Peyer's patch (tissue), 4 donors: ENCODE results near the gene HCCS. TPM values are rescaled to one million over a fixed set of nuclear protein-coding genes. Genes with fewer than 3 reads are reported as not detected.

Source experiments
- DNase-seq, 3 donors: peaks; one replicate each; pipeline ENCODE4 v3.0.0-alpha.2; 2017 to 2019
- H3K27ac ChIP-seq, 4 donors: fragments of 200-600 bp; sonication (generic); one replicate each; pipeline ENCODE4 v1.5.1; 2016 to 2019
- H3K27me3 ChIP-seq, 2 donors: fragments of 200-600 bp; sonication (generic); one replicate each; pipeline ENCODE4 v1.5.1; 2019
- H3K36me3 ChIP-seq, 3 donors: fragments of 200-600 bp; sonication (generic); one replicate each; pipeline ENCODE4 v1.5.1; 2016 to 2019
- H3K4me1 ChIP-seq, 4 donors: fragments of 200-600 bp; sonication (generic); one replicate each; pipeline ENCODE4 v1.5.1; 2016 to 2019
- H3K4me3 ChIP-seq, 4 donors: fragments of 200-600 bp; sonication (generic); 1 replicate in 3 of 4; 2 replicates in 1 of 4; pipeline ENCODE4 v1.5.1; 2016 to 2019; ENCODE audit warnings: mild to moderate bottlenecking in 1 of 4
- H3K9me3 ChIP-seq, 4 donors: fragments of 200-600 bp; sonication (generic); one replicate each; pipeline ENCODE4 v1.5.1; 2016 to 2019; ENCODE audit warnings: mild to moderate bottlenecking in 1 of 4
- CTCF ChIP-seq, 6 experiments: fragments of 450-650 bp in 4 of 6; fragments of 200-600 bp in 2 of 6; sonication (generic) in 1 of 6; IDR thresholded peaks; one replicate each; pipeline ENCODE4 v1.5.1; 2017 to 2019; ENCODE audit warnings: antibody characterized with exemption in 6 of 6, mild to moderate bottlenecking in 3 of 6, moderate library complexity in 1 of 6
- POLR2A ChIP-seq, 2 donors: fragments of 450-650 bp; IDR thresholded peaks; one replicate each; pipeline ENCODE4 v1.5.1; 2017; ENCODE audit warnings: antibody characterized with exemption in 2 of 2, mild to moderate bottlenecking in 2 of 2, moderate library complexity in 2 of 2
- total RNA-seq, 4 donors: library from RNA; depleted of rRNA; stranded (reverse); fragments of >200 nt; gene quantifications; one replicate each; pipeline ENCODE4 v1.1.0, GENCODE V29; 2016

Gene HCCS
- total RNA-seq, 4 donors from 2014 or later, result 5.8 to 17.0 (median 10.4) TPM

GRCh38 chrX:11148401-11148800, 37.3 kb downstream of the HCCS start:
- H3K4me1 ChIP-seq, result no peaks in the 10 kb centered on the region
- TF ChIP-seq POLR2A (IDR thresholded peaks at IDR 0.05) (no peak), CTCF (IDR thresholded peaks at IDR 0.05) (no peak)
- DNase-seq, result no peak
- H3K4me3 ChIP-seq, result no peak overlapping the region
- no peaks in the 10 kb centered on the region for H3K36me3 ChIP-seq
- H3K27me3 ChIP-seq, result no peaks in the 10 kb centered on the region
- H3K27ac ChIP-seq, result no peak overlapping the region
- H3K9me3 ChIP-seq, result no peaks in the 10 kb centered on the region

GRCh38 chrX:11151799-11152559, 40.8 kb downstream of the HCCS start:
- H3K36me3 ChIP-seq, result no peaks in the 10 kb centered on the region
- no peaks in the 10 kb centered on the region for H3K4me1 ChIP-seq
- no peaks in the 10 kb centered on the region for H3K9me3 ChIP-seq
- H3K27ac ChIP-seq, result no peak overlapping the region
- DNase-seq, result no peak
- H3K4me3 ChIP-seq, result no peak overlapping the region
- TF ChIP-seq POLR2A (IDR thresholded peaks at IDR 0.05) (no peak), CTCF (IDR thresholded peaks at IDR 0.05) (no peak)
- no peaks in the 10 kb centered on the region for H3K27me3 ChIP-seq

- H3K27ac ChIP-seq, result no peak overlapping the region
- H3K4me3 ChIP-seq, result no peak overlapping the region
- no peak for DNase-seq
- H3K27me3 ChIP-seq, result no peaks in the 10 kb centered on the region
- no peaks in the 10 kb centered on the region for H3K9me3 ChIP-seq
- TF ChIP-seq POLR2A (IDR thresholded peaks at IDR 0.05) (no peak), CTCF (IDR thresholded peaks at IDR 0.05) (no peak)
- no peaks in the 10 kb centered on the region for H3K36me3 ChIP-seq
- H3K4me1 ChIP-seq, result no peaks in the 10 kb centered on the region
These were observed 48.0 kb downstream of the HCCS start for GRCh38 chrX:11159149-11159548.

- Histone ChIP-seq H3K4me3 (no peak overlapping the region), H3K36me3 (no peaks in the 10 kb centered on the region), H3K4me1 (no peaks in the 10 kb centered on the region), H3K9me3 (no peaks in the 10 kb centered on the region), H3K27me3 (no peaks in the 10 kb centered on the region), H3K27ac (no peak overlapping the region)
- TF ChIP-seq POLR2A (IDR thresholded peaks at IDR 0.05) (no peak), CTCF (IDR thresholded peaks at IDR 0.05) (no peak)
- no peak for DNase-seq
These were observed 53.3 kb downstream of the HCCS start for GRCh38 chrX:11164433-11164832.

- DNase-seq, result no peak
- Histone ChIP-seq H3K36me3 (no peaks in the 10 kb centered on the region), H3K4me1 (no peaks in the 10 kb centered on the region), H3K27me3 (no peaks in the 10 kb centered on the region), H3K27ac (no peak overlapping the region), H3K9me3 (no peaks in the 10 kb centered on the region), H3K4me3 (no peak overlapping the region)
- TF ChIP-seq CTCF (IDR thresholded peaks at IDR 0.05) (no peak), POLR2A (IDR thresholded peaks at IDR 0.05) (no peak)
These were observed 60.8 kb downstream of the HCCS start for GRCh38 chrX:11171956-11172355.
